ENCODE data around the gene SUGP2. TPM values are rescaled to one million over a fixed set of nuclear protein-coding genes. Genes with fewer than 3 reads are reported as not detected.

SUGP2 gene
- total and polyA plus RNA-seq, 2 of the 13 experiments (the other 11 are each of a cell fraction or from before 2014, with no cell fraction given) = 40.6 to 57.7 TPM

- TF ChIP-seq ZMYM4 (CRISPR knock-in tag; IDR thresholded peaks at IDR 0.05) (peak; percentile 69), ZBTB7B (CRISPR knock-in tag; IDR thresholded peaks at IDR 0.05) (peak; percentile 66), ZFY (CRISPR knock-in tag; IDR thresholded peaks at IDR 0.05) (peak; percentile 78), GZF1 (CRISPR knock-in tag; IDR thresholded peaks at IDR 0.05) (no peak), RCOR2 (CRISPR knock-in tag; IDR thresholded peaks at IDR 0.05) (no peak), ZHX2 (IDR thresholded peaks at IDR 0.05; ENCODE audit: low read depth) (0 out of 2 replicates have a peak, but pooled peaks have one; percentile 21), ZHX2 (CRISPR knock-in tag; IDR thresholded peaks at IDR 0.05; ENCODE audit: borderline replicate concordance) (no peak), NONO (IDR thresholded peaks at IDR 0.05) (no peak), NONO (CRISPR knock-in tag; conservative IDR thresholded peaks at IDR 0.05) (peak; percentile 91), KDM1A (CRISPR knock-in tag; IDR thresholded peaks at IDR 0.05) (0 out of 2 replicates have a peak, but pooled peaks have one; percentile 10), MEF2D (CRISPR knock-in tag; IDR thresholded peaks at IDR 0.05) (peak; percentile 56; the same call in 1 of the 2 replicates), SNAPC2 (CRISPR knock-in tag; IDR thresholded peaks at IDR 0.05) (peak; percentile 92), ARHGAP35 (CRISPR knock-in tag; IDR thresholded peaks at IDR 0.05; ENCODE audit: borderline replicate concordance) (peak; percentile 85), ZNF75D (CRISPR knock-in tag; IDR thresholded peaks at IDR 0.05; ENCODE audit: borderline replicate concordance) (no peak), HNF1A (IDR thresholded peaks at IDR 0.05; ENCODE audit: low read depth) (no peak), HNF1A (CRISPR knock-in tag; IDR thresholded peaks at IDR 0.05; ENCODE audit: borderline replicate concordance) (0 out of 2 replicates have a peak, but pooled peaks have one; percentile 37), POLR2AphosphoS2 (IDR thresholded peaks at IDR 0.05; ENCODE audit: low read depth, low read length) (no peak), ZNF577 (CRISPR knock-in tag; IDR thresholded peaks at IDR 0.05; ENCODE audit: borderline replicate concordance, low read depth) (no peak)
Observed at GRCh38 chr19:19033426-19034203, at the start of gene SUGP2, which contains the start of gene ARMC6 (continued).
